ENCODE data around the gene BBLN. TPM values are rescaled to one million over a fixed set of nuclear protein-coding genes. Genes with fewer than 3 reads are reported as not detected.

Gene BBLN
- total RNA-seq, 1 experiment from 2014 or later: 48.5 TPM

DNA sequence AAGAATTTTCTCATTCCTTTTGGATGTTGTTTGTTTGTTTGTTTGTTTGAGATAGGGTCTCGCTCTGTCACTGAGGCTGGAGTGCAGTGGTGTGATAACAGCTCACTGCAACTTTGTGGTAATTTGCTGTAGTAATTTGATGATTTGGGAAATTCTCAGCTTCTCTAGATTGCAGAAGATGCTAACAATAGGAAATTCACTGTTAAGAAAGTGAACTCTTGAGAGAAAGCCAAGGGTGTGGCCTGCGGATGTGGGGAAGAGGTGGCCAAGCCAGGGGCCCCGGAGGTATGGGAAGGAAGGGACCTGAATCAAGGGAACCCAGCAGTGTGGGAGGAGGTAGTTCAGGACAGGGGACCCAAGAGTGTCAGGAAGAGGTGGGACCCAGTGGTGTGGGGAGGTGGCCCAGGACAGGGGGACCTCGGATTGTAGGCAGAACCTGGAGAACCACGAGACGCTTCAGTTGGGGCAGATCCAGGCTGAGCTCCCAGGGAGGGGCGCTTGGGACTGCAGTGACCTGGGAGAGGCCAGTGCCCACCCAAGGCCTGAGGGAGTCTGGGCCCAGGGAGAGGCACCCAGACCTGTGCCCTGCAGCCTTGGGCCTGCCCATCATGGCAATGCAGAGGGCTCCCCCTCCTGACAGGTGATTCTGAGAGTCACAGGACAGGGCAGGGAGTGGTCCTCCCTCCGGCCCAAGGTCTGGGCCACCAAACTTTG is 16.4 kb upstream of the BBLN start:
- ChIA-PET POLR2A (no interaction called here), CTCF (no interaction called here)
- Histone ChIP-seq H3K36me3 (ENCODE audit: control insufficient read depth, insufficient read depth, low read length) (no peaks in the 10 kb centered on the region), H3K27ac (ENCODE audit: low read length) (no peak overlapping the region), H3K4me3 (ENCODE audit: low read depth in 2 of 2, low read length in 2 of 2) (no peak overlapping the region), H3K4me1 (ENCODE audit: control insufficient read depth, insufficient read depth, low read length) (peaks cover under 1% of the 10 kb centered on the region; the same call in 1 of the 2 replicates), H3K27me3 (ENCODE audit: control insufficient read depth, insufficient read depth, low read length) (no peaks in the 10 kb centered on the region), H3K9me3 (ENCODE audit: control insufficient read depth, insufficient read depth, low read depth, low read length) (no peaks in the 10 kb centered on the region)
- intact Hi-C loops (cut with micrococcal nuclease; ENCODE audit: unreplicated experiment) (no loop called here), in situ Hi-C loops (cut with HindIII; ENCODE audit: low pct_unique_long_range_greater_than_20kb, low sequenced_read_pairs) (no loop called here)
- ATAC-seq (no peak), DNase-seq (ENCODE audit: low read depth, low spot score) (no peak)
- no TSS peak for BruUV-seq (replicated peaks)
- TF ChIP-seq SIN3A (IDR thresholded peaks at IDR 0.05; ENCODE audit: borderline replicate concordance, insufficient read depth, low read depth, low read length) (no peak), POLR2AphosphoS5 (IDR thresholded peaks at IDR 0.05; ENCODE audit: low read depth, low read length) (no peak), REST (IDR thresholded peaks at IDR 0.05; ENCODE audit: insufficient read depth in 1 of 2, low read depth in 2 of 2, low read length in 1 of 2) (no peak), CTCF (IDR thresholded peaks at IDR 0.05) (no peak), TCF7L2 (IDR thresholded peaks at IDR 0.05; ENCODE audit: low read depth, low read length) (no peak)

DNA sequence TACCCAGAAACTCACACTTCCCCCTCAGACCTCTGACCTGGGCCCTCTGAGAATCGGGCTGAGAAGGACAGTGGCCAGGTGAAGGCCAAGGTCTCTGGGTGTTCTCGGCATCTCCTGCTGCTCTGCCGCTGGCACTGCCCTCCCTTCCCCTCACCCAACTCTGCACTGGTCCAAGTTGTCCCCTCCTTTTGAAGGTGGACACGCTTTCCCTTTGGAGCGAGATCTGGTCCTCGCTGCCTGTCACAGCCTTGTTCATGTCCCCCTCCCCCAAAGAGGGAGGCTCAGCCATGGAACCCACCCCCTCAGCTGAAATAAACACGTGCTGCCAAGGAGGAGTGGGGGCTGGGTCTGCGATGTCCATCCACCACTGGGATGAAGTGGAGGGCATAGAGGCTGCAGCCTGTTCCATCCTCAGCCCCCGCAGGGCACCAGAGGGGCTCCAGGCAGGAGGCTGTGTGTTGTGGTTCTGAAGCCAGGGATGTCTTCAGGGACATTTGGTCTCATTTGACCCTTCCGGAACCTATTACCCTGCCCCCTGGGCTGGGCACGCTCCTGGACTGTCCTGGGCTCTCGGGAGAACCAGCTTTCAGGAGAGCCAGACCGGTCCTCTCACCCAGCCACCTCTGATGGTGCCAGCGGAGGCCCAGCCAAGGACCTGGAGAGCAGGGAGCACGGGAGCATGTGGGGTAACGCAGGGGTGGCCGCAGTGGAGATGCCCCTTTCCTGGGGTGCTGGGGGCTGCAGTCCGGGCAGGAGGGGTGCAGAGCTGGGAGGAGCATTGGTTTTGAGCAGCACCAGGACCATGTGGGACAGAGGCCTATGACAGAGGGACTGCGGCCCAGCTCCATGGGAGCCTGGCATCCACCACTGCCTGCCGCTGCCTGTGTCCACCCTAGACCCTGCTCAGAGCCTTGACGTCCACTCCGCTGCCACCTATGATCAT is 15.6 kb upstream of the BBLN start:
- CTCF ChIA-PET: no interaction called here

More for the DNA sequence above, 15.6 kb upstream of the BBLN start:
- Histone ChIP-seq H3K27ac (ENCODE audit: low read length) (no peak overlapping the region), H3K4me1 (ENCODE audit: control insufficient read depth, insufficient read depth, low read length) (peaks cover 5% of the 10 kb centered on the region), H3K36me3 (ENCODE audit: control insufficient read depth, insufficient read depth, low read length) (no peaks in the 10 kb centered on the region), H3K4me3 (ENCODE audit: low read depth in 2 of 2, low read length in 2 of 2) (no peak overlapping the region), H3K9me3 (ENCODE audit: control insufficient read depth, insufficient read depth, low read depth, low read length) (no peaks in the 10 kb centered on the region), H3K27me3 (ENCODE audit: control insufficient read depth, insufficient read depth, low read length) (no peaks in the 10 kb centered on the region)
- in situ Hi-C loops (cut with HindIII; ENCODE audit: low pct_unique_long_range_greater_than_20kb, low sequenced_read_pairs) (no loop called here), intact Hi-C loops (cut with micrococcal nuclease; ENCODE audit: unreplicated experiment) (no loop called here)
- ATAC-seq (no peak), DNase-seq (ENCODE audit: low read depth, low spot score) (no peak)
- POLR2A ChIA-PET: no interaction called here
- TF ChIP-seq POLR2AphosphoS5 (IDR thresholded peaks at IDR 0.05; ENCODE audit: low read depth, low read length) (no peak), CTCF (IDR thresholded peaks at IDR 0.05) (no peak), REST (IDR thresholded peaks at IDR 0.05; ENCODE audit: insufficient read depth in 1 of 2, low read depth in 2 of 2, low read length in 1 of 2) (no peak), TCF7L2 (IDR thresholded peaks at IDR 0.05; ENCODE audit: low read depth, low read length) (no peak), SIN3A (IDR thresholded peaks at IDR 0.05; ENCODE audit: borderline replicate concordance, insufficient read depth, low read depth, low read length) (no peak)
- BruUV-seq (replicated peaks): no TSS peak

Data from Panc1 (cell line).